Liver (tissue), 3 donors: Measurements from ENCODE around the gene SLC9A3.

Source experiments
- ATF3 ChIP-seq: IDR thresholded peaks from 2 replicates; pipeline ENCODE4 v1.6.1; 2016; ENCODE audit warnings: antibody characterized with exemption
- EGR1 ChIP-seq, 2 donors: IDR thresholded peaks; 2 replicates each; pipeline ENCODE4 v1.6.1; 2016 to 2018; ENCODE audit warnings: antibody characterized with exemption in 2 of 2, low read depth in 2 of 2
- FOXA1 ChIP-seq: IDR thresholded peaks from 2 replicates; pipeline ENCODE4 v1.6.1; 2016; ENCODE audit warnings: antibody characterized with exemption
- GABPA ChIP-seq, 2 donors: IDR thresholded peaks in 1 of 2; conservative IDR thresholded peaks in 1 of 2; 2 replicates each; pipeline ENCODE4 v1.6.1; 2016; ENCODE audit warnings: antibody characterized with exemption in 2 of 2, mild to moderate bottlenecking in 1 of 2, moderate library complexity in 1 of 2
- JUND ChIP-seq, 2 donors: IDR thresholded peaks; 2 replicates each; pipeline ENCODE4 v1.6.1; 2016; ENCODE audit warnings: antibody characterized with exemption in 2 of 2
- NR2F2 ChIP-seq: IDR thresholded peaks from 2 replicates; pipeline ENCODE4 v1.6.1; 2016; ENCODE audit warnings: antibody characterized with exemption
- RXRA ChIP-seq, 2 donors: IDR thresholded peaks; 2 replicates each; pipeline ENCODE4 v1.6.1; 2017 to 2018; ENCODE audit warnings: antibody characterized with exemption in 2 of 2, mild to moderate bottlenecking in 1 of 2
- SP1 ChIP-seq: IDR thresholded peaks from 2 replicates; pipeline ENCODE4 v1.6.1; 2018; ENCODE audit warnings: antibody characterized with exemption, mild to moderate bottlenecking
- TAF1 ChIP-seq: conservative IDR thresholded peaks from 2 replicates; pipeline ENCODE4 v1.6.1; 2016; ENCODE audit warnings: antibody characterized with exemption, mild to moderate bottlenecking
- YY1 ChIP-seq: IDR thresholded peaks from 2 replicates; pipeline ENCODE4 v1.6.1; 2016; ENCODE audit warnings: antibody characterized with exemption, mild to moderate bottlenecking
- TF ChIP-seq, protein P1 (sequence below): fragments of 150-350 bp; IDR thresholded peaks from 2 replicates; pipeline ENCODE4 v1.5.1; 2017; ENCODE audit warnings: improper control_type of control experiment, low read depth, low read length; ENCODE audit not compliant: missing input control
- TF ChIP-seq, protein P2 (sequence below): IDR thresholded peaks from 2 replicates; pipeline ENCODE4 v1.6.1; 2016; ENCODE audit warnings: antibody characterized with exemption
- TF ChIP-seq, protein P3 (sequence below): IDR thresholded peaks from 2 replicates; pipeline ENCODE4 v1.6.1; 2016; ENCODE audit warnings: antibody characterized with exemption, mild to moderate bottlenecking
- TF ChIP-seq, protein P4 (sequence below): IDR thresholded peaks from 2 replicates; pipeline ENCODE4 v1.6.1; 2016; ENCODE audit warnings: antibody characterized with exemption
- donor health status: healthy.
- donor health status: healthy.

DNA sequence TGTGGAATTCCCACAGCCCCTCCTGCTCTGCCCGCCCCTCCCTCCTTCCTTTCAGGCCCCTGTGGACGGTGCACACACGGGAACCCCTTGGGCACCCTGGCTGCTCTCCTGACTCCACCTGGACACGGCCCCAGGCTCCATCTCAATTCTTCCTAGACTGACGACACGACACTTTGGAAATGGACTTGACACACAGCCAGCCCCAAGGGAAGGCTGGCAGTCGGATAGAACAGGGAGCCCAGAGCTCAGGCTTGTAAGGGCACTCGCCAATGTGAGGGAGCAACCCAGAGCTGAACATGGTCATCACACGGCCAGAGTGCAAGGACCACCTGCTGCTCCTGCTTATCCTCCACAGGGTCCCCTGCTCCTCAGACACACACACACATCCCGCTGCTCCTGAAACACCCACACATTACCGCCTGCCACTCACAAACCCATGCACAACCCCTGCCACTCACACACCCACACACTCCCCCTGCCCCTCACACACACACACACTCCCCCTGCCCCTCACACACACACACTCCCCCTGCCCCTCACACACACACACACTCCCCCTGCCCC, 8.9 kb downstream of the SLC9A3 start:
- TF ChIP-seq, protein P1, sequence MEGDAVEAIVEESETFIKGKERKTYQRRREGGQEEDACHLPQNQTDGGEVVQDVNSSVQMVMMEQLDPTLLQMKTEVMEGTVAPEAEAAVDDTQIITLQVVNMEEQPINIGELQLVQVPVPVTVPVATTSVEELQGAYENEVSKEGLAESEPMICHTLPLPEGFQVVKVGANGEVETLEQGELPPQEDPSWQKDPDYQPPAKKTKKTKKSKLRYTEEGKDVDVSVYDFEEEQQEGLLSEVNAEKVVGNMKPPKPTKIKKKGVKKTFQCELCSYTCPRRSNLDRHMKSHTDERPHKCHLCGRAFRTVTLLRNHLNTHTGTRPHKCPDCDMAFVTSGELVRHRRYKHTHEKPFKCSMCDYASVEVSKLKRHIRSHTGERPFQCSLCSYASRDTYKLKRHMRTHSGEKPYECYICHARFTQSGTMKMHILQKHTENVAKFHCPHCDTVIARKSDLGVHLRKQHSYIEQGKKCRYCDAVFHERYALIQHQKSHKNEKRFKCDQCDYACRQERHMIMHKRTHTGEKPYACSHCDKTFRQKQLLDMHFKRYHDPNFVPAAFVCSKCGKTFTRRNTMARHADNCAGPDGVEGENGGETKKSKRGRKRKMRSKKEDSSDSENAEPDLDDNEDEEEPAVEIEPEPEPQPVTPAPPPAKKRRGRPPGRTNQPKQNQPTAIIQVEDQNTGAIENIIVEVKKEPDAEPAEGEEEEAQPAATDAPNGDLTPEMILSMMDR, result no peak
- no peak for TF ChIP-seq JUND (IDR thresholded peaks at IDR 0.05)
- no peak for TF ChIP-seq EGR1 (IDR thresholded peaks at IDR 0.05; ENCODE audit: low read depth in 2 of 2)
- TF ChIP-seq GABPA (IDR thresholded peaks at IDR 0.05 in 1 of 2, conservative IDR thresholded peaks at IDR 0.05 in 1 of 2), result no peak
- TF ChIP-seq, protein P2, sequence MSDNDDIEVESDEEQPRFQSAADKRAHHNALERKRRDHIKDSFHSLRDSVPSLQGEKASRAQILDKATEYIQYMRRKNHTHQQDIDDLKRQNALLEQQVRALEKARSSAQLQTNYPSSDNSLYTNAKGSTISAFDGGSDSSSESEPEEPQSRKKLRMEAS, result no peak
- no peak for TF ChIP-seq ATF3
- no peak for TF ChIP-seq FOXA1
- no peak for TF ChIP-seq NR2F2
- TF ChIP-seq, protein P3, sequence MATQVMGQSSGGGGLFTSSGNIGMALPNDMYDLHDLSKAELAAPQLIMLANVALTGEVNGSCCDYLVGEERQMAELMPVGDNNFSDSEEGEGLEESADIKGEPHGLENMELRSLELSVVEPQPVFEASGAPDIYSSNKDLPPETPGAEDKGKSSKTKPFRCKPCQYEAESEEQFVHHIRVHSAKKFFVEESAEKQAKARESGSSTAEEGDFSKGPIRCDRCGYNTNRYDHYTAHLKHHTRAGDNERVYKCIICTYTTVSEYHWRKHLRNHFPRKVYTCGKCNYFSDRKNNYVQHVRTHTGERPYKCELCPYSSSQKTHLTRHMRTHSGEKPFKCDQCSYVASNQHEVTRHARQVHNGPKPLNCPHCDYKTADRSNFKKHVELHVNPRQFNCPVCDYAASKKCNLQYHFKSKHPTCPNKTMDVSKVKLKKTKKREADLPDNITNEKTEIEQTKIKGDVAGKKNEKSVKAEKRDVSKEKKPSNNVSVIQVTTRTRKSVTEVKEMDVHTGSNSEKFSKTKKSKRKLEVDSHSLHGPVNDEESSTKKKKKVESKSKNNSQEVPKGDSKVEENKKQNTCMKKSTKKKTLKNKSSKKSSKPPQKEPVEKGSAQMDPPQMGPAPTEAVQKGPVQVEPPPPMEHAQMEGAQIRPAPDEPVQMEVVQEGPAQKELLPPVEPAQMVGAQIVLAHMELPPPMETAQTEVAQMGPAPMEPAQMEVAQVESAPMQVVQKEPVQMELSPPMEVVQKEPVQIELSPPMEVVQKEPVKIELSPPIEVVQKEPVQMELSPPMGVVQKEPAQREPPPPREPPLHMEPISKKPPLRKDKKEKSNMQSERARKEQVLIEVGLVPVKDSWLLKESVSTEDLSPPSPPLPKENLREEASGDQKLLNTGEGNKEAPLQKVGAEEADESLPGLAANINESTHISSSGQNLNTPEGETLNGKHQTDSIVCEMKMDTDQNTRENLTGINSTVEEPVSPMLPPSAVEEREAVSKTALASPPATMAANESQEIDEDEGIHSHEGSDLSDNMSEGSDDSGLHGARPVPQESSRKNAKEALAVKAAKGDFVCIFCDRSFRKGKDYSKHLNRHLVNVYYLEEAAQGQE, result no peak
- TF ChIP-seq SP1, result no peak
- no peak for TF ChIP-seq YY1
- no peak for TF ChIP-seq RXRA (IDR thresholded peaks at IDR 0.05)
- TF ChIP-seq, protein P4, sequence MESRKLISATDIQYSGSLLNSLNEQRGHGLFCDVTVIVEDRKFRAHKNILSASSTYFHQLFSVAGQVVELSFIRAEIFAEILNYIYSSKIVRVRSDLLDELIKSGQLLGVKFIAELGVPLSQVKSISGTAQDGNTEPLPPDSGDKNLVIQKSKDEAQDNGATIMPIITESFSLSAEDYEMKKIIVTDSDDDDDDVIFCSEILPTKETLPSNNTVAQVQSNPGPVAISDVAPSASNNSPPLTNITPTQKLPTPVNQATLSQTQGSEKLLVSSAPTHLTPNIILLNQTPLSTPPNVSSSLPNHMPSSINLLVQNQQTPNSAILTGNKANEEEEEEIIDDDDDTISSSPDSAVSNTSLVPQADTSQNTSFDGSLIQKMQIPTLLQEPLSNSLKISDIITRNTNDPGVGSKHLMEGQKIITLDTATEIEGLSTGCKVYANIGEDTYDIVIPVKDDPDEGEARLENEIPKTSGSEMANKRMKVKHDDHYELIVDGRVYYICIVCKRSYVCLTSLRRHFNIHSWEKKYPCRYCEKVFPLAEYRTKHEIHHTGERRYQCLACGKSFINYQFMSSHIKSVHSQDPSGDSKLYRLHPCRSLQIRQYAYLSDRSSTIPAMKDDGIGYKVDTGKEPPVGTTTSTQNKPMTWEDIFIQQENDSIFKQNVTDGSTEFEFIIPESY, result no peak
- no peak for TF ChIP-seq TAF1
